Tibial artery (tissue), 4 donors: Measurements from ENCODE around the gene KCTD20.

Source experiments
- DNase-seq, 2 donors: peaks; one replicate each; pipeline ENCODE4 v3.0.0-alpha.2; 2019
- H3K27ac ChIP-seq, 2 donors: fragments of 200-600 bp; sonication (generic) in 1 of 2; 1 replicate in 1 of 2; 2 replicates in 1 of 2; pipeline ENCODE4 v1.5.1; 2018 to 2019; ENCODE audit warnings: mild to moderate bottlenecking in 1 of 2
- H3K27me3 ChIP-seq, 2 donors: fragments of 200-600 bp; sonication (generic) in 1 of 2; one replicate each; pipeline versions ENCODE4 v1.5.1 to v1.6.0; 2016 to 2019
- H3K36me3 ChIP-seq, 3 donors: fragments of 200-600 bp; sonication (generic) in 2 of 3; one replicate each; pipeline ENCODE4 v1.5.1; 2016 to 2019; ENCODE audit warnings: mild to moderate bottlenecking in 2 of 3
- H3K4me1 ChIP-seq, 4 donors: fragments of 200-600 bp; sonication (generic) in 2 of 4; 1 replicate in 3 of 4; 2 replicates in 1 of 4; pipeline ENCODE4 v1.5.1; 2016 to 2019
- H3K4me3 ChIP-seq, 2 donors: fragments of 200-600 bp; sonication (generic) in 1 of 2; 1 replicate in 1 of 2; 2 replicates in 1 of 2; pipeline ENCODE4 v1.5.1; 2018 to 2019; ENCODE audit warnings: mild to moderate bottlenecking in 2 of 2
- H3K9me3 ChIP-seq, 3 donors: fragments of 200-600 bp; sonication (generic) in 1 of 3; one replicate each; pipeline ENCODE4 v1.5.1; 2016 to 2019
- CTCF ChIP-seq, 2 experiments: fragments of 200-600 bp in 1 of 2; fragments of 450-650 bp in 1 of 2; IDR thresholded peaks; one replicate each; pipeline ENCODE4 v1.5.1; 2017 to 2019; ENCODE audit warnings: antibody characterized with exemption in 2 of 2, mild to moderate bottlenecking in 1 of 2, moderate library complexity in 1 of 2
- intact Hi-C: fragments of 100-400 bp; cut with DNase I; formaldehyde crosslinking; loops from one replicate; pipeline ENCODE4 v1.15.0; 2023; ENCODE audit warnings: low total_unique reads

Gene KCTD20

GRCh38 chr6:36460916-36461315 is 18.1 kb downstream of the KCTD20 start:
- Histone ChIP-seq H3K27me3 (no peaks in the 10 kb centered on the region), H3K36me3 (peaks cover 0 to 4% (median 0%) of the 10 kb centered on the region in 3 donors), H3K4me3 (no peak overlapping the region), H3K27ac (no peak overlapping the region), H3K4me1 (peaks cover 0 to 7% (median 1%) of the 10 kb centered on the region in 4 donors), H3K9me3 (no peaks in the 10 kb centered on the region)
- DNase-seq = no peak
- intact Hi-C loops = no loop called here
- no peak for TF ChIP-seq CTCF (IDR thresholded peaks at IDR 0.05)

DNA sequence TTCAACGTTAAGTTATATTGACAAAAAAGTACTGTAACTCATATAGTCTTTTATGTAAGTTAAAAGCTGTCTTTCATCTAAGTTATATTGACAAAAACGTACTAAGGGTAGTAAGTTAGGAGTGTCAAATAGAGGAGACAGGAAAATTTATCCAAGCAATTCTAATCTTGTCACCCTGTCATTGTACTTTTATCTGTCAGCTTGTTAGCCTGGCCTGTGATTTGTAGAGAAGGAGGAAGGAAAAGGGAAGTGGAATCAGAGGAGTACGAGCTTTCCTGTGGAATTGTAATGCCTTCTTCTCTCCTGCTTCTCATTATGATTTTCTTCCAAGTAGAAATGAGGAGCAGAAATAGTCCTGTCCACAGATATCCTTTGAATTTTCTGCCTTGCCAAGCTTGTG is 18.8 kb downstream of the KCTD20 start:
- Histone ChIP-seq H3K4me1 (peaks cover 0 to 7% (median 0%) of the 10 kb centered on the region in 4 donors), H3K9me3 (no peaks in the 10 kb centered on the region), H3K36me3 (peaks cover 0 to 2% (median 0%) of the 10 kb centered on the region in 3 donors), H3K4me3 (no peak overlapping the region), H3K27ac (no peak overlapping the region), H3K27me3 (no peaks in the 10 kb centered on the region)
- no peak for TF ChIP-seq CTCF (IDR thresholded peaks at IDR 0.05)
- intact Hi-C loops = no loop called here
- DNase-seq = no peak

GRCh38 chr6:36463676-36464075 is 20.9 kb downstream of the KCTD20 start:
- Histone ChIP-seq H3K27me3 (no peaks in the 10 kb centered on the region), H3K27ac (no peak overlapping the region), H3K4me1 (peaks cover 0 to 7% (median 0%) of the 10 kb centered on the region in 4 donors), H3K9me3 (no peaks in the 10 kb centered on the region), H3K36me3 (no peaks in the 10 kb centered on the region), H3K4me3 (no peak overlapping the region)
- intact Hi-C loops = no loop called here
- TF ChIP-seq CTCF (IDR thresholded peaks at IDR 0.05) = no peak
- DNase-seq = no peak

GRCh38 chr6:36464233-36464632 is 21.4 kb downstream of the KCTD20 start:
- Histone ChIP-seq H3K36me3 (no peaks in the 10 kb centered on the region), H3K27ac (no peak overlapping the region), H3K4me1 (peaks cover 0 to 7% (median 0%) of the 10 kb centered on the region in 4 donors), H3K27me3 (no peaks in the 10 kb centered on the region), H3K4me3 (no peak overlapping the region), H3K9me3 (no peaks in the 10 kb centered on the region)
- TF ChIP-seq CTCF (IDR thresholded peaks at IDR 0.05) = no peak
- no peak for DNase-seq
- intact Hi-C loops = no loop called here

DNA sequence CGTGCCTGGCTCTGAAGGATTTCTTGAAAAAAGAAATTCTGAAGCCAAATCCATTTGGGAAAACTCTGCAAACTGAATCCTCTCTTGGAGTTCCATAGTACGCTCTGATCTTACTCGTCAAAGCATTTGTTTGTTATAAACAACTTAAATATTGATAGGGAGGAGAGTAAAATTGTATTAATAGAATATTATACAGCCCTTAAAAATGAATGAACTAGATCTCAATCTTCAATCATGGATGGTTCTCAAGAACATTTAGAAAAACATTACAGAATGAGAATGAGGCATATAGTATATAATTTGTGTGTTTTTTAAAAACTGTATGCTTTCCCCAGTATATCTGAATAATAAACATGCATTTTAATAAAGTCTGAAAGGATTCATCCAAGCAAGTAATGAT is 24.8 kb downstream of the KCTD20 start:
- no peak for DNase-seq
- Histone ChIP-seq H3K9me3 (no peaks in the 10 kb centered on the region), H3K27me3 (no peaks in the 10 kb centered on the region), H3K36me3 (peaks cover 6 to 27% (median 21%) of the 10 kb centered on the region in 3 donors), H3K4me1 (peaks cover 0 to 7% (median 0%) of the 10 kb centered on the region in 4 donors), H3K27ac (no peak overlapping the region), H3K4me3 (no peak overlapping the region)
- TF ChIP-seq CTCF (IDR thresholded peaks at IDR 0.05) = no peak
- intact Hi-C loops = no loop called here

- Histone ChIP-seq H3K4me1 (peaks cover 0 to 4% (median 0%) of the 10 kb centered on the region in 4 donors), H3K27ac (no peak overlapping the region), H3K4me3 (no peak overlapping the region), H3K27me3 (no peaks in the 10 kb centered on the region), H3K9me3 (no peaks in the 10 kb centered on the region), H3K36me3 (peaks cover 6 to 39% (median 29%) of the 10 kb centered on the region in 3 donors)
- intact Hi-C loops = no loop called here
- TF ChIP-seq CTCF (IDR thresholded peaks at IDR 0.05) = no peak
- DNase-seq = no peak
These were observed 26.4 kb downstream of the KCTD20 start for GRCh38 chr6:36469148-36469661.
